WTC11 (cell line): Measurements from ENCODE around the gene CALN1. TPM values are rescaled to one million over a fixed set of nuclear protein-coding genes. Genes with fewer than 3 reads are reported as not detected.

Experiments used
- ATAC-seq: fragments of 200-7000 bp; cut with Tn5 transposase; 2 replicates; pipeline ENCODE4 v1.10.0; 2021; ENCODE audit warnings: mild to moderate bottlenecking, moderate library complexity
- CTCF ChIA-PET: fragments of 300-600 bp; sonication (Branson Sonifier 250); formaldehyde crosslinking; loops from one replicate; lab custom pipeline; 2021; ENCODE audit warnings: antibody characterized with exemption; lab: Charles Lee
- POLR2A ChIA-PET: fragments of 350-600 bp; sonication (Branson Sonifier 250); formaldehyde crosslinking; loops from one replicate; lab custom pipeline; 2021; ENCODE audit warnings: antibody characterized with exemption; lab: Charles Lee
- DNase-seq: peaks from one replicate; pipeline ENCODE4 v3.0.0; 2021; ENCODE audit warnings: low spot score
- H3K27ac Mint-ChIP-seq: 2 replicates; pipeline ENCODE4 v1.8.0; 2021; ENCODE audit warnings: mixed read lengths
- H3K27me3 Mint-ChIP-seq: 2 replicates; pipeline ENCODE4 v1.8.0; 2021; ENCODE audit warnings: low read depth, mild to moderate bottlenecking, moderate library complexity, mixed read lengths
- H3K36me3 Mint-ChIP-seq: 2 replicates; pipeline ENCODE4 v1.8.0; 2021; ENCODE audit warnings: mixed read lengths
- H3K4me1 Mint-ChIP-seq: 2 replicates; pipeline ENCODE4 v1.8.0; 2022; ENCODE audit warnings: mixed read lengths
- H3K4me3 Mint-ChIP-seq: 2 replicates; pipeline ENCODE4 v1.8.0; 2021; ENCODE audit warnings: mild to moderate bottlenecking, moderate library complexity, mixed read lengths
- H3K9me3 Mint-ChIP-seq: 2 replicates; pipeline ENCODE4 v1.8.0; 2021; ENCODE audit warnings: mixed read lengths
- CBFB ChIP-seq: sonication (generic); formaldehyde crosslinking; IDR thresholded peaks from 2 replicates; pipeline ENCODE4 v1.8.1; 2022; ENCODE audit warnings: mild to moderate bottlenecking, low read depth, missing genetic modification reagents
- EMX1 ChIP-seq: fragments of 250-450 bp; sonication (Bioruptor Pico); IDR thresholded peaks from 2 replicates; pipeline ENCODE4 v1.8.0; 2021; ENCODE audit warnings: mild to moderate bottlenecking
- ESRRA ChIP-seq: sonication (generic); formaldehyde crosslinking; IDR thresholded peaks from 2 replicates; pipeline ENCODE4 v1.8.1; 2022; ENCODE audit warnings: mild to moderate bottlenecking, missing genetic modification reagents, borderline replicate concordance
- FOXJ3 ChIP-seq: sonication (generic); formaldehyde crosslinking; IDR thresholded peaks from 2 replicates; pipeline ENCODE4 v1.9.0; 2021; ENCODE audit warnings: missing genetic modification reagents, mild to moderate bottlenecking, borderline replicate concordance
- GABPB1 ChIP-seq: sonication (generic); formaldehyde crosslinking; IDR thresholded peaks from 2 replicates; pipeline ENCODE4 v1.8.1; 2023; ENCODE audit warnings: mild to moderate bottlenecking, missing genetic modification reagents
- GTF2I ChIP-seq: fragments of 250-450 bp; sonication (Bioruptor Pico); conservative IDR thresholded peaks from 2 replicates; pipeline ENCODE4 v1.4.0; 2021; ENCODE audit warnings: mild to moderate bottlenecking
- JAZF1 ChIP-seq: fragments of 250-450 bp; sonication (Bioruptor Pico); IDR thresholded peaks from 2 replicates; pipeline ENCODE4 v1.9.0; 2021; ENCODE audit warnings: moderate library complexity, mild to moderate bottlenecking, inconsistent platforms
- JUN ChIP-seq: sonication (generic); formaldehyde crosslinking; IDR thresholded peaks from 2 replicates; pipeline ENCODE4 v1.8.0; 2023; ENCODE audit warnings: mild to moderate bottlenecking, missing genetic modification reagents
- SMAD3 ChIP-seq: sonication (generic); formaldehyde crosslinking; IDR thresholded peaks from 2 replicates; pipeline ENCODE4 v1.8.0; 2022; ENCODE audit warnings: missing genetic modification reagents, mild to moderate bottlenecking, borderline replicate concordance
- SOX15 ChIP-seq: fragments of 250-450 bp; sonication (Bioruptor Pico); IDR thresholded peaks from 2 replicates; pipeline ENCODE4 v1.9.0; 2021; ENCODE audit warnings: mild to moderate bottlenecking
- ZNF138 ChIP-seq: sonication (generic); formaldehyde crosslinking; conservative IDR thresholded peaks from 2 replicates; pipeline ENCODE4 v1.8.1; 2022; ENCODE audit warnings: mild to moderate bottlenecking, moderate library complexity, missing genetic modification reagents
- ZNF423 ChIP-seq: fragments of 250-450 bp; sonication (Bioruptor Pico); IDR thresholded peaks from 2 replicates; pipeline ENCODE4 v2.1.2; 2022; ENCODE audit warnings: mild to moderate bottlenecking, moderate library complexity
- total RNA-seq: library from RNA; stranded (reverse); gene quantifications from 3 replicates; pipeline ENCODE4 v1.2.3, GENCODE V29; 2021
- TF ChIP-seq, protein P1 (sequence below): sonication (generic); formaldehyde crosslinking; IDR thresholded peaks from 2 replicates; pipeline ENCODE4 v1.8.1; 2023; ENCODE audit warnings: mild to moderate bottlenecking, missing genetic modification reagents, borderline replicate concordance
- TF ChIP-seq, protein P2 (sequence below): fragments of 250-450 bp; sonication (Bioruptor Pico); IDR thresholded peaks from 2 replicates; pipeline ENCODE4 v1.9.0; 2021; ENCODE audit warnings: mild to moderate bottlenecking
- TF ChIP-seq, protein P3 (sequence below): fragments of 250-450 bp; sonication (Bioruptor Pico); IDR thresholded peaks from 2 replicates; pipeline ENCODE4 v1.8.0; 2021; ENCODE audit warnings: mild to moderate bottlenecking
- TF ChIP-seq, protein P4 (sequence below): sonication (generic); formaldehyde crosslinking; IDR thresholded peaks from 2 replicates; pipeline ENCODE4 v1.8.1; 2023; ENCODE audit warnings: mild to moderate bottlenecking, moderate library complexity, missing genetic modification reagents
- TF ChIP-seq, protein P5 (sequence below): sonication (generic); formaldehyde crosslinking; conservative IDR thresholded peaks from 2 replicates; pipeline ENCODE4 v1.8.1; 2023; ENCODE audit warnings: mild to moderate bottlenecking, low read depth, missing genetic modification reagents, moderate library complexity

CALN1 gene
- total RNA-seq, 1 experiment from 2014 or later, result 10.5 TPM

DNA sequence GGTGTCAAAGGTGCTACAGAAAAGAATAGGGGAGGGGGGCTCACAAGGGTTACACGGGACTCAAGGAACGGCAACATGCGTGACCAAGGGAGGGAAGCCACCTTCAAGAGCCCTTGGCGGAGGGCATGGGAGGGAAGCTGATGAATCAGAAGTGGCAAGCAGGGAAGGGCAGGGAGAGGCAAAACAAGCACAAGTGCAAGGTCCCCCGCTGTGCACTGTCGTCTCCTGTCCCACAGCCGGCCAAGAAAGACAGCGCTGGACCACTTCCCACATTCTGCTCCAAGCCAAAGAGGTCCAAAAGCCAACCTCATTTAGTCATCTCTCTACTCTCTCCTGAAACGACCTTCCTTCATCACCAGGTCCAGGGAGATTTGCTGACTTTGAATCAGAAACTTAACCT, 102.7 kb downstream of the CALN1 start (continued):
- TF ChIP-seq, protein P1, sequence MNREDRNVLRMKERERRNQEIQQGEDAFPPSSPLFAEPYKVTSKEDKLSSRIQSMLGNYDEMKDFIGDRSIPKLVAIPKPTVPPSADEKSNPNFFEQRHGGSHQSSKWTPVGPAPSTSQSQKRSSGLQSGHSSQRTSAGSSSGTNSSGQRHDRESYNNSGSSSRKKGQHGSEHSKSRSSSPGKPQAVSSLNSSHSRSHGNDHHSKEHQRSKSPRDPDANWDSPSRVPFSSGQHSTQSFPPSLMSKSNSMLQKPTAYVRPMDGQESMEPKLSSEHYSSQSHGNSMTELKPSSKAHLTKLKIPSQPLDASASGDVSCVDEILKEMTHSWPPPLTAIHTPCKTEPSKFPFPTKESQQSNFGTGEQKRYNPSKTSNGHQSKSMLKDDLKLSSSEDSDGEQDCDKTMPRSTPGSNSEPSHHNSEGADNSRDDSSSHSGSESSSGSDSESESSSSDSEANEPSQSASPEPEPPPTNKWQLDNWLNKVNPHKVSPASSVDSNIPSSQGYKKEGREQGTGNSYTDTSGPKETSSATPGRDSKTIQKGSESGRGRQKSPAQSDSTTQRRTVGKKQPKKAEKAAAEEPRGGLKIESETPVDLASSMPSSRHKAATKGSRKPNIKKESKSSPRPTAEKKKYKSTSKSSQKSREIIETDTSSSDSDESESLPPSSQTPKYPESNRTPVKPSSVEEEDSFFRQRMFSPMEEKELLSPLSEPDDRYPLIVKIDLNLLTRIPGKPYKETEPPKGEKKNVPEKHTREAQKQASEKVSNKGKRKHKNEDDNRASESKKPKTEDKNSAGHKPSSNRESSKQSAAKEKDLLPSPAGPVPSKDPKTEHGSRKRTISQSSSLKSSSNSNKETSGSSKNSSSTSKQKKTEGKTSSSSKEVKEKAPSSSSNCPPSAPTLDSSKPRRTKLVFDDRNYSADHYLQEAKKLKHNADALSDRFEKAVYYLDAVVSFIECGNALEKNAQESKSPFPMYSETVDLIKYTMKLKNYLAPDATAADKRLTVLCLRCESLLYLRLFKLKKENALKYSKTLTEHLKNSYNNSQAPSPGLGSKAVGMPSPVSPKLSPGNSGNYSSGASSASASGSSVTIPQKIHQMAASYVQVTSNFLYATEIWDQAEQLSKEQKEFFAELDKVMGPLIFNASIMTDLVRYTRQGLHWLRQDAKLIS (CRISPR knock-in tag), result no peak
- TF ChIP-seq, protein P2, sequence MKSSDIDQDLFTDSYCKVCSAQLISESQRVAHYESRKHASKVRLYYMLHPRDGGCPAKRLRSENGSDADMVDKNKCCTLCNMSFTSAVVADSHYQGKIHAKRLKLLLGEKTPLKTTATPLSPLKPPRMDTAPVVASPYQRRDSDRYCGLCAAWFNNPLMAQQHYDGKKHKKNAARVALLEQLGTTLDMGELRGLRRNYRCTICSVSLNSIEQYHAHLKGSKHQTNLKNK, result no peak

DNA sequence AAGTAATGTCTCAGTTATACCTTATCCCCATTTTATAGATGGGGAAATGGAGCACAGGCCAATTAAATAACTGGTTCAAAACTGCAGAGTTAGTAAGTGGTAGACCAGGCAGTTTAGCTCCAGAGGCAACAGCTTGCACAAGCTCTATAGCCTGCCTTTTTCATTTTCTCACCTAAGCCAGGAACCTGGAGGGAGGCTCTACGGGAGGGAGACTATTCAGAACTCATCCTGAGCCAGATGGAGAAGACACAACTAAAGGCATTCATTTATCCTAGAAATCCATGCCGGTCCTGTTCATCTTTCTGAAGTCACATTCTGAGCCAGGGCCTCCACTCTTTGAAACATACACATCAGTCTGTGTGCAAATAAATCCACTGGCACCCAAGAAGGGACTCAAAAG, 103.2 kb downstream of the CALN1 start:
- Mint-ChIP-seq H3K4me1 (peaks cover 43% of the 10 kb centered on the region), H3K27me3 (no peaks in the 10 kb centered on the region), H3K36me3 (no peaks in the 10 kb centered on the region), H3K4me3 (no peak overlapping the region), H3K27ac (no peak overlapping the region), H3K9me3 (no peaks in the 10 kb centered on the region)
- DNase-seq (no peak), ATAC-seq (no peak)
- TF ChIP-seq, protein P3, sequence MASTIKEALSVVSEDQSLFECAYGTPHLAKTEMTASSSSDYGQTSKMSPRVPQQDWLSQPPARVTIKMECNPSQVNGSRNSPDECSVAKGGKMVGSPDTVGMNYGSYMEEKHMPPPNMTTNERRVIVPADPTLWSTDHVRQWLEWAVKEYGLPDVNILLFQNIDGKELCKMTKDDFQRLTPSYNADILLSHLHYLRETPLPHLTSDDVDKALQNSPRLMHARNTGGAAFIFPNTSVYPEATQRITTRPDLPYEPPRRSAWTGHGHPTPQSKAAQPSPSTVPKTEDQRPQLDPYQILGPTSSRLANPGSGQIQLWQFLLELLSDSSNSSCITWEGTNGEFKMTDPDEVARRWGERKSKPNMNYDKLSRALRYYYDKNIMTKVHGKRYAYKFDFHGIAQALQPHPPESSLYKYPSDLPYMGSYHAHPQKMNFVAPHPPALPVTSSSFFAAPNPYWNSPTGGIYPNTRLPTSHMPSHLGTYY (CRISPR knock-in tag), result no peak
- no peak for TF ChIP-seq FOXJ3
- TF ChIP-seq GABPB1 (CRISPR knock-in tag), result no peak
- no peak for TF ChIP-seq GTF2I (CRISPR knock-in tag)
- TF ChIP-seq ESRRA (CRISPR knock-in tag), result no peak
- no peak for TF ChIP-seq JAZF1 (CRISPR knock-in tag)
- TF ChIP-seq ZNF423, result no peak
- TF ChIP-seq SOX15 (CRISPR knock-in tag), result no peak
- TF ChIP-seq CBFB (CRISPR knock-in tag), result no peak
- TF ChIP-seq EMX1, result no peak
- TF ChIP-seq, protein P4, sequence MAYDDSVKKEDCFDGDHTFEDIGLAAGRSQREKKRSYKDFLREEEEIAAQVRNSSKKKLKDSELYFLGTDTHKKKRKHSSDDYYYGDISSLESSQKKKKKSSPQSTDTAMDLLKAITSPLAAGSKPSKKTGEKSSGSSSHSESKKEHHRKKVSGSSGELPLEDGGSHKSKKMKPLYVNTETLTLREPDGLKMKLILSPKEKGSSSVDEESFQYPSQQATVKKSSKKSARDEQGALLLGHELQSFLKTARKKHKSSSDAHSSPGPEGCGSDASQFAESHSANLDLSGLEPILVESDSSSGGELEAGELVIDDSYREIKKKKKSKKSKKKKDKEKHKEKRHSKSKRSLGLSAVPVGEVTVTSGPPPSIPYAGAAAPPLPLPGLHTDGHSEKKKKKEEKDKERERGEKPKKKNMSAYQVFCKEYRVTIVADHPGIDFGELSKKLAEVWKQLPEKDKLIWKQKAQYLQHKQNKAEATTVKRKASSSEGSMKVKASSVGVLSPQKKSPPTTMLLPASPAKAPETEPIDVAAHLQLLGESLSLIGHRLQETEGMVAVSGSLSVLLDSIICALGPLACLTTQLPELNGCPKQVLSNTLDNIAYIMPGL, result no peak
- TF ChIP-seq ZNF138 (CRISPR knock-in tag), result no peak
- TF ChIP-seq, protein P5, sequence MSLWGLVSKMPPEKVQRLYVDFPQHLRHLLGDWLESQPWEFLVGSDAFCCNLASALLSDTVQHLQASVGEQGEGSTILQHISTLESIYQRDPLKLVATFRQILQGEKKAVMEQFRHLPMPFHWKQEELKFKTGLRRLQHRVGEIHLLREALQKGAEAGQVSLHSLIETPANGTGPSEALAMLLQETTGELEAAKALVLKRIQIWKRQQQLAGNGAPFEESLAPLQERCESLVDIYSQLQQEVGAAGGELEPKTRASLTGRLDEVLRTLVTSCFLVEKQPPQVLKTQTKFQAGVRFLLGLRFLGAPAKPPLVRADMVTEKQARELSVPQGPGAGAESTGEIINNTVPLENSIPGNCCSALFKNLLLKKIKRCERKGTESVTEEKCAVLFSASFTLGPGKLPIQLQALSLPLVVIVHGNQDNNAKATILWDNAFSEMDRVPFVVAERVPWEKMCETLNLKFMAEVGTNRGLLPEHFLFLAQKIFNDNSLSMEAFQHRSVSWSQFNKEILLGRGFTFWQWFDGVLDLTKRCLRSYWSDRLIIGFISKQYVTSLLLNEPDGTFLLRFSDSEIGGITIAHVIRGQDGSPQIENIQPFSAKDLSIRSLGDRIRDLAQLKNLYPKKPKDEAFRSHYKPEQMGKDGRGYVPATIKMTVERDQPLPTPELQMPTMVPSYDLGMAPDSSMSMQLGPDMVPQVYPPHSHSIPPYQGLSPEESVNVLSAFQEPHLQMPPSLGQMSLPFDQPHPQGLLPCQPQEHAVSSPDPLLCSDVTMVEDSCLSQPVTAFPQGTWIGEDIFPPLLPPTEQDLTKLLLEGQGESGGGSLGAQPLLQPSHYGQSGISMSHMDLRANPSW, result no peak
- no peak for TF ChIP-seq JUN (CRISPR knock-in tag)
- no peak for TF ChIP-seq SMAD3
- POLR2A ChIA-PET, result no interaction called here
- CTCF ChIA-PET, result no interaction called here
